Measurements from ENCODE around the gene CA6.
"Not testable (repeated sequence)": the region's sequence is repeated elsewhere in the genome, so short reads cannot be mapped to it uniquely, and the experiment has no call there.

The CA6 gene

DNA sequence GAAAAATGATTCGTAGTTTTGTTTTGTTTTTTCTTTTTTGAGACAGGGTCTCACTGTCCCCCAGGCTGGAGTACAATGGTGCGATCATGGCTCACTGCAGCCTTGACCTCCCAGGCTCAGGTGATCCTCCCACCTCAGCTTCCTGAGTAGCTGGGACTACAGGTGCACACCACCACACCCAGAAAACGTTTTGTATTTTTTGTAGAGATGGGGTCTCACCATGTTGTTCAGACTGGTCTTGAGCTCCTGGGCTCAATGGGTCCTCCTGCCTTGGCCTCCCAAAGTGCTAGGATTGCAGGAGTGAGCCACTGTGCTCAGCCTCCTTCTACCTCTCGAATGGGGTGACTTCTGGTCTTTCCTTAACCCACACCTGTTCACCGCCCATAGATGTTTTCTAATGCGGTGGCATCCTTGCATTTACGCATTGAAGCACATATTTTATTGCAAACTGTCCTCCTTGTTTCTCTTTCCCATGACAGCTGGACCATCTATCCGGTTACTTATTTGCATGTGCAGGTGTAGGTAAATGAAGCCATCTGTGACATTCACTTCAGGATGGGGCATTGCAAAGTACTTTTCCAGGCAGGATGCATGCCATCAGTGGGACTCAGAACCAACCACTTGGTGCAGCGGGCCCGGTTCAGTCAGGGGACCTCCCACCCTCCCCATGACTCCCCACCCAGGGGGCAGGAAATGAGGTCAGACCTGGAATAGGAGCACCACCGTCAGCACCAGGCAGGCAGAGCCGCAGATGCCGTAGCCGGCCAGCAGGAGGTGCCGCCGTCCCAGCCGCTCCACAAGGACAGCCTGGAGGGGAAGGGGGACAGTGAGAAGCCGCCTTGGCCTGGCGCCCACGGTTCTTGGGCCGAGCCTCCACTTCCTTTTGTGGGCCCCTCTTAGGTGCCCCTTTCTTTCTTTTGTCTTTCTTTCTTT lies 64.0 kb downstream of the CA6 start:
- peak; percentile 31 for DNase-seq

DNA sequence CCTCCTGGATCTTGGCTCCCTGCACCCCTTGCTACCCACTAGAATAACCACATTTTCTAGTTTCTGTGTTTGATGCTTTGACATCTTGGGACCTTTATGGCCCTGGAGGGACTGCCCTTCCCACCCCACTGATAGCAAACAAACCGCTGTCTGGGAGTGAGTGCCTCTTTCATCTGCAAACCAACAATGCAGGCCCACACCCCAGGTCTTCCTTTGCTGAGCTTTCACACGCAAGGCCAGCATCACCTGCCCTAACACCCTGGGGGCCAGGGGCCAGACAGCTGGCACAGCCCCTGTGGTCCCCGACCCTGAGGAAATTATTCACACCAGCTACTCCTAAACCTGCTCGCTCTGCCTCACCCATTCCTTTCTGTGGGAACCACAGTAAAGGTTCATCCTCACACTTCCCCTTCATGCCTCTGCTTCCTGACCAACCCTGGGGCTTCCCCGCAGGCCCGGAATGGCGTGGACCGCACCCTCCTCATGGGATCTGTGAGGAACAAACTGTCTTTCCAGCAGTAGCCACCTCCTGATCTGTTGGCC lies 65.2 kb downstream of the CA6 start:
- no peak for DNase-seq

DNA sequence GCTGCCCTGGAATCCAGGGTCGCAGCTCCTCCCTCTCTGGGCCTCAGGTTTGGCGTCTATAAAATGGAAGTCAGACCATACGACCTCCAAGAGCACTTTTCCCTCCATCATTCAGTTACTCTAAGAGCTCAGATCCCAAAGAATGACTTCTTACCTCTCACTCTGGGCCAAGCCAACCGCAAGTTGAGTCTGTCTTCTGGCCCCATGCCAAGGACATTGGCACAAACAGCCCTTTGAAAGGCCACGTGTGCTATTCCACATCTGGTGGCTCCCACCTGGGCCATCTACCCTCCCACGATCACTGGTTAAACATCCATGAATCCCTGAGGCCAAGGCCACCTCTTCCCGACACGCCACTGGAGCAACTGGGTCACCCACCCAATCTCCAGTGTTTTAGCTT lies 68.2 kb downstream of the CA6 start:
- no peak for DNase-seq

DNA sequence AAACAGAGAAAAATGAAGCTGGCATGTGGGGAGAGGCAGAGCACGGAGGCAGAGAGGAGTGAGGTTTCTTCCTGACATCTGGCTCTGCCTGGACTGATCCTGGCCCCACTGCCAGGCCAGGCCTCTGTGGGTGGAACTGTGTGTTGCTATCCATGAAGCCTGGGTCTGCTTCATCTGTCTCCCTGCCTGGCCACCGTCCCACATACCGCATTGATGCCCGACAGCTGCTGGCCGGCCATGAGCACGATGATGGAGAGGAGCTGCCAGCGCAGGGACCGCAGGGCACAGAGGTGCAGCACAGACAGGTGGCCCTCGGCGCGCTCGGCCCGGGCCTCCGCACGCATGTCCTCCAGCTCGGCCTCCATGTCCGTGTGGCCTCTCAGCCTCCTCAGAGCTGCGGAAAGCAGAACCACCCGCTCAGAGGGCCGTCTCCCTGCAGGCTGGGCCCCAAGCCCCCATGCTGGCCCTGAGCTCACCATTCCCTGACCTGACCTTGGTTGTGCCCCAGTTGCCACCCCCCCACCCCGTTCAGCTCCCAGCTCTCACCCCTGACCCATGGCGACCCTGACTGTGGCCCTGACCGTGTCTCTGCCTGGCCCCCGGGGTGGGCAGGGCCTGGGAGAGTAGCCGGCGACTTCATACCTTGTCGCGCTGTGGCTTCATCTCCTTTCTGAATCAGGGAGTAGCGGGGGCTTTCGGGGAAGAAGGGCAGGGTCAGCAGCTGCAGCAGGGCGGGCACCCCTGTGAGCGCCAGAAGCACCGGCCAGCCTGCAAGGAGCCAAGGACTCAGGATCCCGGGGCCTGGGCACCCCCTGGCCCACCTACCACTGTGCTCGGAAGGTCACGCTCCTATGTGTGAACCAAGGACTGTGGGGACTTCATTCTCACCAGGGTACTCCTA lies 69.1 kb downstream of the CA6 start:
- DNase-seq: no peak

DNA sequence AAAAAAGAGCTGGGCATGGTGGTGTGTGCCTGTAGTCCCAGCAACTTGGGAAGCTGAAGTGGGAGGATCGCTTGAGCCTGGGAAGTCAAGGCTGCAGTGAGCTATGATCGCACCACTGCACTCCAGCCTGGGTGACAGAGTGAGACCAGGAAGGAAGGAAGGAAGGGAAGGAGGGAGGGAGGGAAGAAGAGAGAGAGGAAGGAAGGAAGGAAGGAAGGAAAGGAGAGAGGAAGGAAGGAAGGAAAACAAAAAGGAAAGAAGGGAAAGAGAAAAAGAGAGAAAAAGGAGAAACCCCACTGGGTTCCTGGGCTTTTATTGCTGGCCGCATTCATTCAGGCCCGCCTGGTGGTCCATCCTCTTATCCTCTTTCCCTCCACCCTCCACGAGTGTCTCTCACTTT lies 70.8 kb downstream of the CA6 start:
- DNase-seq: no peak

DNA sequence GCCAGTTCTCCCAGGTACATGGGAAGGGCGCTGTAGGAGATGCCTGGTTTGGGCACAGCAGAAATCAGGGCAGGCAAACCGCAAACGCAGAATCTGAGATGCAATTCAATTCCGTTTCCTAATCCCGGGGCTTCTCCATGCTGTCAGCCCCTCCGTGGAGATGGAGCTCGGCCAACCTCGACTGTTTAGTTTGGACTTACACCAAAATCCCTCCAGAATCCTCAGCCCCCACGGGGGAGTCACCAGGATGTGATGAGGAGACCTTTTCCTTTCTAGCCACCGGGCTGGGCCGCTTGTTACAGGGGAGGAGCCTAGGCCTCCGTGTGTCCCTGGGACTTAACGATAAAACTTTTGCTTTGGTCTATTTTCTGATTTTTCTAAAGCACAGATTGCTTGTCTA lies 72.7 kb downstream of the CA6 start:
- no peak for DNase-seq

DNA sequence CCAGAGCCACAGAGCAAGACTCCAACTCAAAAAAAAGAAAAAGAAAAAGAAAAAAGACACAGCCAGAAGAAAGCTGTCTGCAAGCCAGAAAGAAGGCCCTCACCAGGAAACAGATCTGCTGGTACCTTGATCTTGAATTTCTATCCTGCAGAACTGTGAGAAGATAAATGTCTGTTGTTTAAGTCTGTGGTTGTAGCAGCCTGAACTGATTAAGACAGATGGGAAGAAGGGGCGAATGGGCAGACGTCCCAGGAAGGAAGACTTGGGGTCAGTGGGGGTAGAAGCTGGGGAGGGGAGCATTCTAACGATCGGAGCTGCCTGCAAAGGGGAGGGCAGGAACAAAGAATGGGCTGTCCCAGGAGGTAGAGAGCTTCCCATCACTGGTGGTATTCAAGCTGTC lies 74.2 kb downstream of the CA6 start:
- no peak for DNase-seq

DNA sequence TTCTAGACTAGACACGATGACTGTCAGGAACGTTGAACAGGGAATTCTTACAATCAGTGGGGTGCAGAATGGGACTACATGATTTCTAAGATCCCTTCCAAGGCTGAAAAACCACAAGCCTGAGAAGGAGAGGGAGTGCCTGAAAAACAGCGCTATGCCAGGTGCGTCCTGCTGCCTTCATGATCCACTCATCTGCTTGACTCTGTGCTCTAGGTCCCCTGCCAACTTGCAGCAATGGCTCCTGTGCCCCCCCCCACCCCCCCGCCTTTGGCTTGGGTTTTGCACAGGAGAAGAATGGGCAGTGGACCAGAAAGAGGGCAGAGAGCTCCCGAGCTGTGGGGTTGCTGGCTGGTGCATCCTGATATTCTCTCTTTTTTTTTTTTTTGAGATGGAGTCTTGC lies 74.6 kb downstream of the CA6 start:
- no peak for DNase-seq

DNA sequence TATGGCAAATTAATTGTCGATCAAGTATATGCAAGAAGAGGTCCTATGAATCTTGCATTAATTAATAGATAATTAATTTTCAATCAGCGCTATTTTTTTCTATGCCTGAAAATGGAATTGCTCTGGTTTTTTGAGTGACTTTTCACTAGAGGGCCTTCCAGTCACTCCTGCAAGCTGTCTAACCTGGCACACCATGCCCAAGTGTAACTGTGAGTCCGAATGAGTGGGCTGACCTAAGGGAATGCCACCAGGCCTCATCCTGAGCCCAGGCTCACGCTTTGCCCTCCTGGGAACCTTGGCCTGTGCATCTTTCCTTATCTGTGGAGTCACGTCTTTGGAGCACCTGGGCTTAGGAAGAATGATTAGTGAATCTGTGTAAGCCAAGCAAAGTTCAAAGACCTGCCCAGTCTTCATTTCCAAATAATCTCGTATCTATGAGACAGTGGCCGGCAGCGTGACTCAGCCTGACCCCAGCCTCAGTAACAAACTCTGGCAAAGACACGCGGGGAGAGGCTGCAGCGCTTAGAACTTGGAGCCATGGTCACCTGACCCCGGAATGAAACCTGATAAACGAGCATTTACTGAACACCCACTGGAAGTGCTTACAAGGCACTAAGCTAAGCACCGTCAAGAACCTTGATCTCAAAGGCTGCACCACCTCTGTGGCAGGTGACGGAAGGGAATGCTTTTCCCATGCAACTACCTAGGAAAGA lies 76.5 kb downstream of the CA6 start:
- not testable (repeated sequence) for DNase-seq

DNA sequence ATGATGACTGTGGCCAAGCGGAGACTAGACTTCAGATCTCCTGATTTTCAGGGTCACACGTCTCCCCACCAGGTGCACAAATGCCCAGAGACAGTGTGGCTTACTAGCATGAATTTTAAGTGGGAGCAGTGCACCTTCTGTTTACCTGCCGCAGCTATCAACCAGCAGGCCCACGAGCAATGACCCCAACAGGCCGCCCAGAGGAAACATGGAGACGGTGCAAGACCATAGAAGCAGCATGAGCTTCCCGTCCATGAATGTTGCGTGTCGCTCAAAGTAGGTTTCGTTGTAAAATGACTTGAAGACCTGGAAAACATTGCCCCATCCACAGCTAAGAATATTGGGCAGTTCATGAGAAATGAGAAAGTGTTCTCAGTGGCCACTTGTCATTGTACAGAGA lies 77.1 kb downstream of the CA6 start:
- no peak for DNase-seq

Measured in activated T-cell treated with anti-CD3 and anti-CD28 coated beads, Interleukin-2, amount 50 U/mL, for 1 hour (primary cell).